MCF 10A (cell line): Measurements from ENCODE around the gene H6PD. TPM values are rescaled to one million over a fixed set of nuclear protein-coding genes. Genes with fewer than 3 reads are reported as not detected.

Experiments
- BruUV-seq: library from RNA; stranded (reverse); fragments of 400-500 nt; replicated peaks from 2 replicates; lab custom pipeline; 2021; lab: Mats Ljungman, UMichigan
- CTCF ChIA-PET: fragments of 300-600 bp; sonication (Branson Sonifier 250); formaldehyde crosslinking; extraction: SDS; loops from one replicate; lab custom pipeline; 2021; ENCODE audit warnings: antibody characterized with exemption, inconsistent platforms; lab: Yijun Ruan, JAX
- POLR2A ChIA-PET: fragments of 300-600, 350-650 bp; sonication (Branson Sonifier 250); formaldehyde crosslinking; extraction: SDS; loops from one replicate; lab custom pipeline; 2020; ENCODE audit warnings: antibody characterized with exemption, inconsistent platforms; lab: Yijun Ruan, JAX
- DNase-seq: peaks from one replicate; pipeline ENCODE4 v3.0.0-alpha.2; 2018; ENCODE audit not compliant: unreplicated experiment
- H3K27ac Mint-ChIP-seq: one replicate; pipeline ENCODE4 v1.8.0; 2022; ENCODE audit warnings: mild to moderate bottlenecking, low read depth, mixed read lengths; ENCODE audit not compliant: unreplicated experiment
- H3K27me3 Mint-ChIP-seq: one replicate; pipeline ENCODE4 v1.8.0; 2022; ENCODE audit warnings: mixed read lengths; ENCODE audit not compliant: insufficient read depth, unreplicated experiment
- H3K36me3 Mint-ChIP-seq: one replicate; pipeline ENCODE4 v1.8.0; 2022; ENCODE audit warnings: mild to moderate bottlenecking, moderate library complexity, mixed read lengths; ENCODE audit not compliant: insufficient read depth, unreplicated experiment
- H3K4me1 Mint-ChIP-seq: one replicate; pipeline ENCODE4 v1.8.0; 2022; ENCODE audit warnings: mixed read lengths; ENCODE audit not compliant: insufficient read depth, unreplicated experiment
- H3K4me3 Mint-ChIP-seq: one replicate; pipeline ENCODE4 v1.8.0; 2022; ENCODE audit warnings: mild to moderate bottlenecking, moderate library complexity, mixed read lengths; ENCODE audit not compliant: unreplicated experiment
- H3K9me3 Mint-ChIP-seq: one replicate; pipeline ENCODE4 v1.8.0; 2022; ENCODE audit warnings: mixed read lengths; ENCODE audit not compliant: unreplicated experiment
- CTCF ChIP-seq: fragments of 200-600 bp; IDR thresholded peaks from one replicate; pipeline ENCODE4 v1.8.0; 2022; ENCODE audit warnings: antibody characterized with exemption, mild to moderate bottlenecking; ENCODE audit not compliant: unreplicated experiment
- intact Hi-C: fragments of 100-400 bp; cut with micrococcal nuclease; formaldehyde crosslinking; loops from 2 replicates; pipeline ENCODE4 v1.14.1; 2022
- total RNA-seq: library from RNA; stranded (reverse); gene quantifications from 2 replicates; pipeline ENCODE4 v1.2.3, GENCODE V29; 2022

The H6PD gene
- total RNA-seq, 1 experiment from 2014 or later = 23.6 TPM

GRCh38 chr1:9265037-9265436 is 30.5 kb downstream of the H6PD start:
- intact Hi-C loops = no loop called here

GRCh38 chr1:9265968-9266367 is 31.4 kb downstream of the H6PD start:
- BruUV-seq = no TSS peak

More at GRCh38 chr1:9265037-9265436, 30.5 kb downstream of the H6PD start:
- H3K36me3 Mint-ChIP-seq = peaks cover 20% of the 10 kb centered on the region
- H3K4me3 Mint-ChIP-seq = no peak overlapping the region
- no peaks in the 10 kb centered on the region for H3K27me3 Mint-ChIP-seq
- no peaks in the 10 kb centered on the region for H3K9me3 Mint-ChIP-seq
- TF ChIP-seq CTCF = no peak
- H3K27ac Mint-ChIP-seq = no peak overlapping the region
- ChIA-PET CTCF (interaction anchor here (0.7 to 1.2 kb wide), 5 partner anchors 12 to 1166 kb away, joined by 3 to 7 read pairs (median 3); no protein-coding TSS in a partner anchor), POLR2A (interaction anchor here (1.0 kb wide), 1 partner anchor 13 kb away, joined by 3 read pairs; no protein-coding TSS in a partner anchor)
- no peak for DNase-seq
- H3K4me1 Mint-ChIP-seq = no peaks in the 10 kb centered on the region
- BruUV-seq = no TSS peak

GRCh38 chr1:9267352-9267686 is 32.7 kb downstream of the H6PD start:
- no peaks in the 10 kb centered on the region for H3K27me3 Mint-ChIP-seq
- BruUV-seq = no TSS peak
- H3K4me3 Mint-ChIP-seq = no peak overlapping the region
- POLR2A ChIA-PET = interaction anchor here (0.7 to 1.2 kb wide), 3 partner anchors 22 to 225 kb away, joined by 3 to 4 read pairs (median 3); no protein-coding TSS in a partner anchor
- TF ChIP-seq CTCF = no peak
- H3K27ac Mint-ChIP-seq = no peak overlapping the region
- CTCF ChIA-PET = interaction anchor here (0.6 to 4.0 kb wide), 21 partner anchors 15 to 1579 kb away, joined by 3 to 22 read pairs (median 4); no protein-coding TSS in a partner anchor
- DNase-seq = no peak
- peaks cover 5% of the 10 kb centered on the region for H3K4me1 Mint-ChIP-seq
- peaks cover 20% of the 10 kb centered on the region for H3K36me3 Mint-ChIP-seq
- intact Hi-C loops = loop anchor here (1.0 kb wide), 3 partner anchors 22 to 224 kb away; no protein-coding TSS in a partner anchor
- no peaks in the 10 kb centered on the region for H3K9me3 Mint-ChIP-seq

More at GRCh38 chr1:9265968-9266367, 31.4 kb downstream of the H6PD start:
- ChIA-PET POLR2A (interaction anchor here (0.5 to 1.0 kb wide), 2 partner anchors 10 to 12 kb away, joined by 3 read pairs; no protein-coding TSS in a partner anchor), CTCF (interaction anchor here (0.7 to 1.2 kb wide), 3 partner anchors 11 to 225 kb away, joined by 3 to 7 read pairs (median 5); no protein-coding TSS in a partner anchor)
- H3K27ac Mint-ChIP-seq = no peak overlapping the region
- DNase-seq = no peak
- H3K4me1 Mint-ChIP-seq = peaks cover 5% of the 10 kb centered on the region
- intact Hi-C loops = no loop called here
- TF ChIP-seq CTCF = no peak
- H3K36me3 Mint-ChIP-seq = peaks cover 20% of the 10 kb centered on the region
- H3K27me3 Mint-ChIP-seq = no peaks in the 10 kb centered on the region
- no peak overlapping the region for H3K4me3 Mint-ChIP-seq
- no peaks in the 10 kb centered on the region for H3K9me3 Mint-ChIP-seq

GRCh38 chr1:9267827-9268581 is 33.4 kb downstream of the H6PD start:
- Mint-ChIP-seq H3K9me3 (no peaks in the 10 kb centered on the region), H3K36me3 (peaks cover 22% of the 10 kb centered on the region), H3K27ac (no peak overlapping the region), H3K27me3 (no peaks in the 10 kb centered on the region), H3K4me1 (peaks cover 5% of the 10 kb centered on the region), H3K4me3 (no peak overlapping the region)
- no peak for TF ChIP-seq CTCF
- intact Hi-C loops = loop anchor here (1.0 kb wide), 3 partner anchors 21 to 223 kb away; no protein-coding TSS in a partner anchor
- no TSS peak for BruUV-seq
- ChIA-PET CTCF (interaction anchor here (0.6 to 4.0 kb wide), 11 partner anchors 13 to 302 kb away, joined by 3 to 22 read pairs (median 5); no protein-coding TSS in a partner anchor), POLR2A (interaction anchor here (0.6 kb wide), 1 partner anchor 148 kb away, joined by 3 read pairs; no protein-coding TSS in a partner anchor)
- DNase-seq = no peak
